Hepatocyte (in vitro differentiated cells): ENCODE measurements around the gene ARHGEF4.

Experiments used
- CTCF ChIP-seq: fragments of 200-600 bp; sonication (generic); IDR thresholded peaks from 2 replicates; pipeline ENCODE4 v1.5.1; 2016; ENCODE audit warnings: antibody characterized with exemption, mild to moderate bottlenecking; ENCODE audit not compliant: poor library complexity
- EZH2 ChIP-seq: fragments of 200-600 bp; sonication (generic); IDR thresholded peaks from 2 replicates; pipeline ENCODE4 v1.6.1; 2016; ENCODE audit warnings: antibody characterized with exemption, mild to moderate bottlenecking, borderline replicate concordance
- EZH2phosphoT487 ChIP-seq: fragments of 200-600 bp; sonication (generic); IDR thresholded peaks from one replicate; pipeline ENCODE4 v1.6.1; 2018; ENCODE audit warnings: antibody characterized with exemption, mild to moderate bottlenecking, low read depth, moderate library complexity; ENCODE audit not compliant: unreplicated experiment, severe bottlenecking

- no peak for TF ChIP-seq CTCF
- TF ChIP-seq EZH2phosphoT487: no peak
- no peak for TF ChIP-seq EZH2
Measured at GRCh38 chr2:131077182-131077846, 240.6 kb downstream of the ARHGEF4 start.
